Tibial nerve (tissue), 4 donors: ENCODE data around the gene BAZ1A.

Source experiments
- EP300 ChIP-seq, 2 donors: sonication (generic); formaldehyde crosslinking; IDR thresholded peaks; one replicate each; pipeline ENCODE4 v1.6.1; 2017; ENCODE audit warnings: antibody characterized with exemption in 2 of 2, mild to moderate bottlenecking in 1 of 2
- POLR2A ChIP-seq, 2 donors: fragments of 450-650 bp; IDR thresholded peaks; one replicate each; pipeline ENCODE4 v1.6.1; 2017; ENCODE audit warnings: antibody characterized with exemption in 2 of 2, mild to moderate bottlenecking in 2 of 2, moderate library complexity in 2 of 2
- TF ChIP-seq, protein P1 (sequence below), 5 experiments: fragments of 200-600 bp in 3 of 5; fragments of 450-650 bp in 2 of 5; sonication (generic) in 3 of 5; IDR thresholded peaks; one replicate each; pipeline ENCODE4 v1.5.1; 2016 to 2019; ENCODE audit warnings: antibody characterized with exemption in 5 of 5, mild to moderate bottlenecking in 3 of 5, moderate library complexity in 2 of 5

GRCh38 chr14:34741840-34742239 lies 133.3 kb downstream of the BAZ1A start:
- no peak for TF ChIP-seq EP300 (IDR thresholded peaks at IDR 0.05)
- TF ChIP-seq POLR2A (IDR thresholded peaks at IDR 0.05) = no peak
- TF ChIP-seq, protein P1, sequence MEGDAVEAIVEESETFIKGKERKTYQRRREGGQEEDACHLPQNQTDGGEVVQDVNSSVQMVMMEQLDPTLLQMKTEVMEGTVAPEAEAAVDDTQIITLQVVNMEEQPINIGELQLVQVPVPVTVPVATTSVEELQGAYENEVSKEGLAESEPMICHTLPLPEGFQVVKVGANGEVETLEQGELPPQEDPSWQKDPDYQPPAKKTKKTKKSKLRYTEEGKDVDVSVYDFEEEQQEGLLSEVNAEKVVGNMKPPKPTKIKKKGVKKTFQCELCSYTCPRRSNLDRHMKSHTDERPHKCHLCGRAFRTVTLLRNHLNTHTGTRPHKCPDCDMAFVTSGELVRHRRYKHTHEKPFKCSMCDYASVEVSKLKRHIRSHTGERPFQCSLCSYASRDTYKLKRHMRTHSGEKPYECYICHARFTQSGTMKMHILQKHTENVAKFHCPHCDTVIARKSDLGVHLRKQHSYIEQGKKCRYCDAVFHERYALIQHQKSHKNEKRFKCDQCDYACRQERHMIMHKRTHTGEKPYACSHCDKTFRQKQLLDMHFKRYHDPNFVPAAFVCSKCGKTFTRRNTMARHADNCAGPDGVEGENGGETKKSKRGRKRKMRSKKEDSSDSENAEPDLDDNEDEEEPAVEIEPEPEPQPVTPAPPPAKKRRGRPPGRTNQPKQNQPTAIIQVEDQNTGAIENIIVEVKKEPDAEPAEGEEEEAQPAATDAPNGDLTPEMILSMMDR (IDR thresholded peaks at IDR 0.05) = no peak
